GM15510 (cell line): ENCODE measurements around the gene MAN2A2.

Experiments used
- POLR2A ChIP-seq: IDR thresholded peaks from 3 replicates; pipeline ENCODE4 v1.6.1; 2011; ENCODE audit warnings: borderline replicate concordance; ENCODE audit not compliant: insufficient read length; ENCODE audit errors: extremely low read depth

MAN2A2 gene

DNA sequence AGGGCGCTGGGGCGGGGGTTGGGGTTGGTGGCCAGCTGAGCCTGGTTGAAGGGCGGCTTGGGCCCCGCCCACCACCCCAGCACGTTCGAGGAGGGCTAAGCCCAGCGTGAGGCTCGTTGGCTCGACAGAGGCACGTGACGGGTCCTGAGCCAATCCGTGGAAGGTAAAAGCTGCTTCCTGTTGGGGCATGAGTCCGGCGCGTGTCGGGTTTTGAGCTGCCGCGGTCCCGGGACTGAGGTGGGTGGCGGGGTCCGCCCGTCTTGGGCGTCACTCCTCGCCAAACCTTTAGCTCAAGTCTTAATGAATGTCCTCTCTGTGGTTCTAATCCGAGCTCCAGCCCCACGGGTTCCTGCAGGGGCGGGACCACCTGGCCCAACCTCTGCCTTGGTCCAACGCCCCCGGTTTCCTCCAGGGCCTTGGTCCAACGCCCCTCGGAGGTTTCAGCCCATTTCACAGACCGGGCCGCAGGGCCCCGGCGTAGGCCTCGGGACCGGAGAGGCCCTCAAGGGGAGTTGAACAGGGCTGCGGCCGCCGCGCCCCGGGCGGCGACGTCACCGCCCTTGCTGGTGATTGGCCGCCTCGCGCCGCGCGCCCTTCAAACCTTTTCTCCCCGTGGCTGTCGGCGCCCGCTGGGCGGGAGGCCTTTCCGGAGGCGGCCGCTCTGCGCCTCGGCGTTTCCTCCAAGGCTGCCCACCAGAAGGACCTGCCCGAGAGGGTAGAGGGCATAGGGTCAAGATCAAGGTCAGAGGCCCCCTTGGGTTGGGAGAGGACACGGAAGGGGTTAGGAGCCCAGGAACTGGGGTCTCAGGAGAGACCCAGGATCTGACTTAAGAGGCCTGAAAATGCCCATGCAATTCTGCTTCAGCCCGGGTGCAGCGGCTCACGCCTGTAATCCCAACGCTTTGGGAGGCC, 51.9 kb downstream of the MAN2A2 start, which contains the start of gene RCCD1:
TSS of gene RCCD1 (plus strand) at position 173 of the 912 bp plus-strand sequence. CDS start 1,851 bp downstream, outside the sequence.
- TF ChIP-seq POLR2A: peak; percentile 83

DNA sequence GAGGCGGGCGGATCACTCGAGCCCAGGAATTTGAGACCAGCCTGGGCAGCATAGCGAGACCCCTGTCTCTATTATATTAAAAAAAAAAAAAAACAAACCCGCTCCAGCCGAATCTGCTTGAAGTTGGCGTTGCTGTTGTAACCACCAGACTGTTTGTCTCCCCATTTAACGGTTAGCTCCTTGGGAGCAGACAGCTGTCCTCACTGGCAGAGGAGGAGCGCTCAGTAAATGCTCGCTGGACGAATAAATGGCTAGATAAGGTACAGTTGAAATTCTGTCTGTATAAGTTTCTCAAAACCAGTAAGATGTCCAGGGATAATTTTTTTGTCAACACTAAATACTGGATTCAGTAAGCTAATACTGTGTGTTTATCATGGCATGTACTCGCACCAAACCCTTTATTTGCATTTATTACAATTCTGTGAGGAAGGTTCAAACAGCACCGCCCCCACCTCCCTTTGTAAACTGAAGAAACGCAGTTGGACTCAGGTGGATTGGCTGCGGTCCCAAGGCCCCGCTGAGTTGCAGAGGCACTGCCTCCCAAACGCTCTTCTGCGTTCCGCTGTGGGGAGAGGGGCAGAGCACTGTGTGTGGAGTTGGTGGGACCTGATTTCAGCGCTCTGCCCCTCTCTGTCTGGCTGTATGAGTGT, 52.6 kb downstream of the MAN2A2 start:
- TF ChIP-seq POLR2A: no peak

DNA sequence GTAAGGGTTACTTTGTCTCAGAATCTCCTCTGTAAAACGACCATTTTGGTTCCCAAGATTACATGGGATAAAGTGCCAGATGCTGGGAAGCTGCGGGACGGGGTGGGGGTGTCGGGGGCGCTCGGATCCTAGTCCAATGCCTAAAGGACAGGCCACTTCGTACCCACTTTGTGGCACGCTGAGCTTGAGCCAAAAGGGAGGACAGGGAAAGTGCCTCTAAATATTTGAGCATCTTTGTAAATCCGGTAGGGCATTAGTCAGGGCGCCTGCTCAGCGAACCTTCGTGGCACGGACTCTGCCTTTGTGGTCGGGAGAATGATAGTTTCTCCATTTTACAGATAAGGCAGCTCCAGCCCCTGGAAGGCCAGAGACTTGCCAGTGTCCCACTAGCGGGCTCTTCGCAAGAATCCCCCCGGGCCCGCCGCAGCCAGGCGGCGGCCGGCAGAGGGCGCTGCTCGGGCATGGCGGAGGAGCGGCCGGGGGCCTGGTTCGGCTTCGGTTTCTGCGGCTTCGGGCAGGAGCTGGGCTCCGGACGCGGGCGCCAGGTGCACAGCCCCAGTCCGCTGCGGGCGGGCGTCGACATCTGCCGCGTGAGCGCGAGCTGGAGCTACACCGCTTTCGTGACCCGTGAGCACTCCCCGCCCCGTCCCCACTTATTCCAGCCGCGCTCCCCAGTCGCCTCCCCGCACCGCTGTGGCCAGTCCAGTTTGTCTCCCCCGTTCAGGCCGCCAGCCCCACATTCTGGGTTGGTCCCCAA, 53.4 kb downstream of the MAN2A2 start:
- TF ChIP-seq POLR2A: no peak

- no peak for TF ChIP-seq POLR2A
Measured at GRCh38 chr15:90957031-90957790, 54.1 kb downstream of the MAN2A2 start.

DNA sequence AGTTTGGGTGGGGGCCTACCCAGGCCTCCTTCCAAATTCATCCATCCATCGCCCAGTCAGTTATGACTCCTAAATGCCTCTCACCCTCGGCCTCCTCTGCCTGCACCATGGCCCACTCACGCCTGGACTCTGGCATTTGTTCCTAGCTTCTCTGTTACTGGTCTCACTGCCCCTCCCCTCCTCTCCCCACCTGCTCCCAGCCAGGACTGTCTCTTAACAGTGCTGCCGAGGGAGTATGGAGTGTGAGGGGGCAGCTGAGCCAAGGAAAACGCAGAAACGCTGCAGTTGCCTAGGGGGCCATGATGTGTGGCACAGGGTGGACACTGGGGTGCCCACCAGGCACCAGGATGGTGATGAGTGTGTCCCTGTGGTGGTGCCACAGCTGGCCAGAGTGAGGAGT, 54.7 kb downstream of the MAN2A2 start:
- no peak for TF ChIP-seq POLR2A

DNA sequence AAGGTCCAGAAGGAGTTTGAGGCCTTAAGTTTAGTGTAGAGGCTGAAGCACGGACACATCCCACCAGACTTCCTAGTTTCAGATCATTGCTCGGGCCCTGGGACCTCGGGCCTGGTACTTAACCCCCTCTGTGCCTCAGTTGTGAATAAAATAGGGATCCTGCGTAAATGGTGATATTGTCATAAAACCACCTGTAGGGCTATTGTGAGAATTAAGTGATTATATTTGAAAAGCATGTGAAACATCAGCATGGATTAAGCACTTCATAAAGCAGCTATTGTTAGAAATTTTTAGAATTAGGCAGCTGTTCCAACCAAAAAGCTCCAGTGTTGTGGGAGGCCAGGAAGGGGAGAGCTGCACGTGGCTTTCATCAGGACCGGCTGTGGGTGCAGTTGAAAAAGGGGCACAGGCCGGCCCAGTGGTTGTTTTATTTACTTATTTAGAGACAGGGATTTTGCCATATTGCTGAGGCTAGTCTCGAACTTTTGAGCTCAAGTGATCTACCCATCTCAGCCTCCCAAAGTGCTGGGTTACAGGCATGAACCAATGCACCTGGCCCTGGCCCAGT, 56.0 kb downstream of the MAN2A2 start:
- no peak for TF ChIP-seq POLR2A

- no peak for TF ChIP-seq POLR2A
Measured at GRCh38 chr15:90959894-90960293, 56.8 kb downstream of the MAN2A2 start.

DNA sequence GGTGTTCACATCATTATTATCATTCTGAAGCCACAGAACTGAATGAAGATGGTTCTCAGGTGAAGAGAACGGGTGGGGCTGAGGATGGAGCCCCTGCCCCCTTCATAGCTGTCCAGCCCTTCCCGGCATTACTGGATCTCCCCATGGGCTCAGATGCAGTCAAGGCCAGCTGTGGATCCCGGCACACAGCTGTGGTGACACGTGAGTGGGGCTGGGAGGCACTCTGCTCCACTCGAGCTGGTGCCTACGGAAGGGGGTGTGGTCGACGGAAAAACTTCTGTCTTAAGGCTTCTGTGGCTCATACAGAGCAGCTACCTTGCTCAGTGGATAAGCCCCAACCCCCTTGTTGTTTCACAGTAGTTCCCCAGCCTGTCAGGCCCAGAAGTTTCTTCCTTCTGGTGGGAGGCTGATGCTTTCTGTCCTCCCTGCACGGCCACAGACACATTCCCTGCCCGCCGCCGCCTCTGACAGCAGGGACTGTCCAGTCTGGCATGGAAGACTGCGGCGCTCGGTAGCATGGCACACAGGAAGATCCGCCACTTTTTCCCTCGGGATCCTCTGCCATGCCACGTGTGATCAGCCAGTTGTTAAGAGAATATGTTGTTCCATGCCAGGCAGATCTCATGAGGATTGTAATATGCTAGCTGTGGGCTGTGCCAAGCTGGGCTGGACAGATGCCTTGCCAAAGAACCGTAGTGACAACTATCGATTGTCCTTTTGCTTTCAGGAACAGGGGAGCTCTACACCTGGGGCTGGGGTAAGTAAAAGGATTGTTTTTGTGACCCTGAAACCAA, 57.4 kb downstream of the MAN2A2 start:
- no peak for TF ChIP-seq POLR2A

- TF ChIP-seq POLR2A: no peak
Measured at GRCh38 chr15:90962021-90962420, 58.9 kb downstream of the MAN2A2 start.

GRCh38 chr15:90966262-90966661, 63.2 kb downstream of the MAN2A2 start:
- TF ChIP-seq POLR2A: no peak

DNA sequence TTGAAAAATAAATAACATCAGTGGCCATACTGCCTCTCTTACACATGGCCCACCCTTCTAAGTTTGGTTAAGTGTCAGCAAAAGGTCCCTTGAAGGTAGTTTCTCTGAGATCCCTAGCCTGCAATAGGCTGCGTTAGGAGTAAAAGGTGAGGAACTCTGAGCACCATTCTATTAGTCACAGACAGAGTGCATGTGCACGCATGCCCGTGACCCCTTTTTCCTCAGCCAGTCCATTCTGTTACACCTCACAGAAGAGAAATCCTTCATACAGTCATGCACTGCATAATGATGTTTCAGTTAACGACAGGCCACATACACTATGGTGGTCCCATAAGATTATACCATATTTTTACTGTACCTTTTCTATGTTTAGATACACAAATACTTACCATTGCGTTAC, 64.1 kb downstream of the MAN2A2 start:
- no peak for TF ChIP-seq POLR2A

- no peak for TF ChIP-seq POLR2A
Measured at GRCh38 chr15:90968434-90968833, 65.3 kb downstream of the MAN2A2 start.

GRCh38 chr15:90970274-90970673, 67.2 kb downstream of the MAN2A2 start:
- no peak for TF ChIP-seq POLR2A
